Nephron (organoid): ENCODE data around the gene NCKAP5L.

Source experiments
- H3K27ac Mint-ChIP-seq, 3 experiments: 2 replicates each; pipeline ENCODE4 v1.8.0; 2020; ENCODE audit warnings: mixed read lengths in 3 of 3, mild to moderate bottlenecking in 2 of 3, moderate library complexity in 1 of 3
- H3K27me3 Mint-ChIP-seq: 2 replicates; pipeline ENCODE4 v1.8.0; 2021; ENCODE audit warnings: low read depth, mild to moderate bottlenecking, moderate library complexity, mixed read lengths
- H3K36me3 Mint-ChIP-seq: 2 replicates; pipeline ENCODE4 v1.8.0; 2020; ENCODE audit warnings: low read depth, mixed read lengths
- H3K4me1 Mint-ChIP-seq: 2 replicates; pipeline ENCODE4 v1.8.0; 2020; ENCODE audit warnings: mixed read lengths
- H3K4me3 Mint-ChIP-seq, 3 experiments: 2 replicates each; pipeline ENCODE4 v1.8.0; 2020; ENCODE audit warnings: mild to moderate bottlenecking in 3 of 3, mixed read lengths in 3 of 3, moderate library complexity in 2 of 3
- H3K9me3 Mint-ChIP-seq: 2 replicates; pipeline ENCODE4 v1.8.0; 2020; ENCODE audit warnings: mixed read lengths
- TF ChIP-seq, protein P1 (sequence below), 3 experiments: fragments of 200-600 bp; sonication (generic); IDR thresholded peaks; one replicate each; pipeline ENCODE4 v1.5.0; 2021; ENCODE audit warnings: antibody characterized with exemption in 3 of 3; ENCODE audit not compliant: unreplicated experiment in 3 of 3

The NCKAP5L gene

DNA sequence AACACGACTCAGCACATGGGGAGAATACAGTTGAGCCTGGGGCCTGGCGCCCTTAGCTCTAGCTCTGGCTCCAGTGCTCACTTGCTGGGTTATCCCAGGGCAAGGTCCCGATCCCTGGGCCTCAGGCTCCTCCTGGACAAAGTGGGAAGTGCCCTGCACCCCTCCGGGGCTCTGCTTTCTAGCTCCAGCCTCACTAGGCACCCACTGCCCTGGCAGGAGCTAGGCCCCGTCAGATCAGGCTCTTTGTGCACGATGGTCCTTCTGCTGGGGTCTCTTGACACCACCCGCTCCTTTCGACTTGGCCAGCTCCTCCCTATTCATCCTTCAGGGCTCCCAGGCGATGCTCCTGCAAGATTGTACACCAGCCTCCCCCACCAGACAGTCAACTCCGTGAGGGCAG is 23.4 kb downstream of the NCKAP5L start:
- Mint-ChIP-seq H3K27me3 (peaks cover 4% of the 10 kb centered on the region), H3K36me3 (peaks cover 29% of the 10 kb centered on the region), H3K9me3 (no peaks in the 10 kb centered on the region), H3K4me3 (no peak overlapping the region), H3K27ac (no peak overlapping the region), H3K4me1 (peaks cover 44% of the 10 kb centered on the region)
- TF ChIP-seq, protein P1, sequence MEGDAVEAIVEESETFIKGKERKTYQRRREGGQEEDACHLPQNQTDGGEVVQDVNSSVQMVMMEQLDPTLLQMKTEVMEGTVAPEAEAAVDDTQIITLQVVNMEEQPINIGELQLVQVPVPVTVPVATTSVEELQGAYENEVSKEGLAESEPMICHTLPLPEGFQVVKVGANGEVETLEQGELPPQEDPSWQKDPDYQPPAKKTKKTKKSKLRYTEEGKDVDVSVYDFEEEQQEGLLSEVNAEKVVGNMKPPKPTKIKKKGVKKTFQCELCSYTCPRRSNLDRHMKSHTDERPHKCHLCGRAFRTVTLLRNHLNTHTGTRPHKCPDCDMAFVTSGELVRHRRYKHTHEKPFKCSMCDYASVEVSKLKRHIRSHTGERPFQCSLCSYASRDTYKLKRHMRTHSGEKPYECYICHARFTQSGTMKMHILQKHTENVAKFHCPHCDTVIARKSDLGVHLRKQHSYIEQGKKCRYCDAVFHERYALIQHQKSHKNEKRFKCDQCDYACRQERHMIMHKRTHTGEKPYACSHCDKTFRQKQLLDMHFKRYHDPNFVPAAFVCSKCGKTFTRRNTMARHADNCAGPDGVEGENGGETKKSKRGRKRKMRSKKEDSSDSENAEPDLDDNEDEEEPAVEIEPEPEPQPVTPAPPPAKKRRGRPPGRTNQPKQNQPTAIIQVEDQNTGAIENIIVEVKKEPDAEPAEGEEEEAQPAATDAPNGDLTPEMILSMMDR (IDR thresholded peaks at IDR 0.05; ENCODE audit: unreplicated experiment in 3 of 3), result no peak

DNA sequence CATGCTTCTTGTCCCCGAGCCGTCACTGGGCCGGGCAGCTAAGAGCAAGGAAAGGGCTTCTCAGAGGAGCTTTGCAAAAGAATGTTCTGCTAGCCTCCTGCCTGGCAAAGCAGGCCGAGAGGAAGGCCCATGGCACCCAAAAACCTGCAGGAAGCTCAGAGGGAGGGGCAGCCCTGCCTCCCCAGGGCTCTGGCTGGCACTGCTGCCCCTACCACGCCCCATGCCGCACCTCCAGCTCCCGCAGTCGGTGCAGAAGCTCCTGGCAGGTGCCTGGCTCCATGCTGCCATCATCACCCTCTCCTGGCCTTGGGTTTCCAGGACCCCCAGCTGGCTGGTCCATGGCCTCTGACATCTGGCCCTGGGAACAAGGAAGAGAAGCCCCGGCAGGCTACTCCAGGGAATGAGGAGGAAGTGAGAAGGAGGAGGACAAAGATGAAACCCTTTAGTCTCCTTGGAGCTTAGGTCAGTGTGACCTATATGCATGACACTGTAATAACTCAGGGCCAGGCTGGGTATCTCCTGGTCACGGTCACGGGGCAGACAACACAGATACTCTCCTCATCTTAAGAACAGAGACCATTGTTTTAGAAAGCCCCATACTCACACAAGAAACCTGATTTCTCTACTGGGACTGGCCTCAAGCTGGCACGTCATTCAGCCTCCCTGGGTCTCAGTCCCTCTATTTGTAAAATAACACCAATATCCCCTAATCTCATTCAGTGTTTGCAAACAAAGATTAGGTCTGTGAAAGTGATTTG is 24.3 kb downstream of the NCKAP5L start:
- no peak overlapping the region for H3K27ac Mint-ChIP-seq

DNA sequence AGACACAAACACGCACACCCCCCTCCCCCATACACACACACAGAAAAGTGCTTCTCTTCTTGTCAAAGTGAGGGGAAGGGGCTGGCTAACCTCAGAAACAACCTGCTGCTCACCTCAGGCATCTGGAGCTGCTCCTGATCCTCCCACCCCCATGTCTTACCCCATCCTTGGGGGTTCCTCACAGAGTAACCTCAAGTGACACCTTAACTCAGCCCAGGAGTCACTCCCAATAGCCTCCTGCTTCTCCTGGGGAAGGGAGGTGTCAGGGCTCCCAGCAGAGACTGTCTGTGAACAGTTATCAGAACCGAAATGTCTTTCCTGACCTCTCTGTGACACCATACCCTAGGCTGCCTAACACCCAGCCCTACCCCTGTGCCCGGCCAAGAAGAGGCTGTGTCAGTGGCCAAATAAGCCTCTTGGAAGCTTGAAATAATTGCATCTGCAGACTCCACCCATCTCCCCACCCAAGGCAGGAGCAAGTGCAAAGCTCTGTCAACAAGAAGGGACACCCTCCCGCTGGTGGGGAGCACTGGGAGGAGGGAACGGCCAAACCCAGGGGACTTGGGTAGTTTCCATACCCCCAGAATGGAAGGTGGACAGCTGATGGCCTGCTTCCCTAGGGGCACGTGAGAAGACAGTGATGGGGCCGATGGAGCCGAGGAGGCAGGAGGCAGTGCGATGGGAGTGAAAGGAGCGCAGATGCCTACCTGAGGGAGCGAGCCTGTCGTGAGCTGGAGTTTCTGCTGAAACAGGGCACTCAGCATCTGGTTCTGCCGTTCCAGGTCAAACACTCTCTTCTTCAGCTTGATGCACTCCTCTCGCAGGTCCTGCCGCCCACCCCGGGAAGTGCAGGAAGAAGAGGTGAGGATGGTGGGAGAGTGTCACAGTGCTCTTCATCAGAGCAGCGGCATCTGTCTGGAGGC is 26.8 kb downstream of the NCKAP5L start:
- H3K4me1 Mint-ChIP-seq, result peaks cover 14% of the 10 kb centered on the region
- TF ChIP-seq, protein P1 (IDR thresholded peaks at IDR 0.05; ENCODE audit: unreplicated experiment in 3 of 3), result no peak
- no peaks in the 10 kb centered on the region for H3K27me3 Mint-ChIP-seq
- no peak overlapping the region for H3K4me3 Mint-ChIP-seq
- H3K27ac Mint-ChIP-seq, result no peak overlapping the region
- H3K36me3 Mint-ChIP-seq, result peaks cover 29% of the 10 kb centered on the region
- no peaks in the 10 kb centered on the region for H3K9me3 Mint-ChIP-seq

More for the DNA sequence above, 24.3 kb downstream of the NCKAP5L start:
- peaks cover 4% of the 10 kb centered on the region for H3K27me3 Mint-ChIP-seq
- no peak overlapping the region for H3K4me3 Mint-ChIP-seq
- peaks cover 29% of the 10 kb centered on the region for H3K36me3 Mint-ChIP-seq
- H3K4me1 Mint-ChIP-seq, result peaks cover 38% of the 10 kb centered on the region
- TF ChIP-seq, protein P1 (IDR thresholded peaks at IDR 0.05; ENCODE audit: unreplicated experiment in 3 of 3), result no peak
- H3K9me3 Mint-ChIP-seq, result no peaks in the 10 kb centered on the region

DNA sequence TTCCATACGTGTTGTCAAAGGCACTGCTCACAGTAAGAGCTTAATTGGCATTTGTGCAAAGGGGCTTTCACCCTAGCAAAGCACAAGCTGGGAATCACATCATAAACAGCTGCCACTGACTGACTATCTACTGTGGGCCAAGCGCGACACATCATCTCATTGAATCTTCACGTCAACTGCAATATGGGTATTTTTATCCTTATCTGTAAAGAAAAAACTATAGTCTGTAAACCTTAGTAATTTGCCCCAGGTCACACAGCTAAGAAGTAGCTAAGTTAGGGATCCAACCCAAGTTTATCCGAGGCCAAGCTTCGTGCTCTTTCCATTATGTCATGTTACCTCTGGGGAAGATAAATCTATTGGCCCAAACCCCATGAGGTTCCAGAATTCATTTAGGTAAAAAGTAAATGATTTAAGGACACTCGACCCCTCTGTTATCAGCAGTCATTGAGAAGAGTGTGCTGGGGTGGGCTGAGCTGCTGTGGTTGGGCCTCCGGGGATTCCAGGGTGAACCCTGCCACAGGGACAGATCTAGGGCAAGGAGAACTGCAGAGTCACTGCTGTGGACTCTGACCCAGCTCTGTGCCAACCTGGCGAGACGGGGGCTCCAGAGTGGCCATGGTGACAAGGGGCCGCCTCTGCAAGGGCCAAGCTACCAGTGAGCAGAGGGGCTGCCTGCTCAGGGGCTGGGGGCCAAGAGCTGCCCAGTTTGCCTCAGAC is 27.6 kb downstream of the NCKAP5L start:
- no peak overlapping the region for H3K4me3 Mint-ChIP-seq
- no peaks in the 10 kb centered on the region for H3K27me3 Mint-ChIP-seq
- peaks cover 6% of the 10 kb centered on the region for H3K4me1 Mint-ChIP-seq
- peaks cover 21% of the 10 kb centered on the region for H3K36me3 Mint-ChIP-seq
- H3K27ac Mint-ChIP-seq, result peak overlapping the region in 1 of 3 experiments; percentile 77
- no peaks in the 10 kb centered on the region for H3K9me3 Mint-ChIP-seq
- TF ChIP-seq, protein P1 (IDR thresholded peaks at IDR 0.05; ENCODE audit: unreplicated experiment in 3 of 3), result no peak

DNA sequence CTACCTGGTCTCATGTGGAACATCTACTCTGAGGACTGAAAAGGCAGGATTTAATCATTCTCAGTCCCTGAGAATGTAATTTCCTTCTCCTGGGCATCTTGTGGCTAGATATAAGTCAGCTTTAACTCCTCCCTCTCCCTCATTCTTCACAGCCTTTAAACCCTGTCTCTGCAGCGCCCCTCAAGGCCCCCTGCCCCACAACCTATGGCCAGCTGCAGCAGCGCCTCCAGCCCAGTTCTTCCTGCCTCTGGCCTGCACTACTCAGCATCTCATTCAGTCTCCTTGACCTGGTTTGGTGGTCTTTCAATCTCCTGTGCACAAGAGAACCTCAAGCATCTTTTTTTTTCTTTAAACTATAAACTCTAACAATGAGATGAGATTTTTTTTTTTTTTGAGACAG is 29.3 kb downstream of the NCKAP5L start:
- TF ChIP-seq, protein P1 (IDR thresholded peaks at IDR 0.05; ENCODE audit: unreplicated experiment in 3 of 3), result no peak
- peaks cover 12% of the 10 kb centered on the region for H3K36me3 Mint-ChIP-seq
- H3K4me1 Mint-ChIP-seq, result peaks cover 5% of the 10 kb centered on the region
- H3K27me3 Mint-ChIP-seq, result no peaks in the 10 kb centered on the region
- peak overlapping the region in 2 of 3 experiments; percentile 11 to 19 for H3K27ac Mint-ChIP-seq
- H3K4me3 Mint-ChIP-seq, result no peak overlapping the region
- H3K9me3 Mint-ChIP-seq, result no peaks in the 10 kb centered on the region
